ENCODE results near the gene ERGIC1.
A peak's percentile ranks its signal among the peaks of the same experiment; 100 is the strongest.
"Not testable (repeated sequence)": the region's sequence is repeated elsewhere in the genome, so short reads cannot be mapped to it uniquely, and the experiment has no call there.

ERGIC1 gene

GRCh38 chr5:172833686-172834414 lies at the start of gene ERGIC1:
Gene ERGIC1, plus strand, starts transcription at chr5:172834251. Its CDS starts 163 bp downstream, at chr5:172834414.
- TF ChIP-seq CTCF (IDR thresholded peaks at IDR 0.05; ENCODE audit: low read depth, low read length, missing control alignments) = no peak
- peak within 1 kb of the TSS; percentile 93 for H3K4me3 ChIP-seq (ENCODE audit: low read depth, low read length)
- DNase-seq (ENCODE audit: low read depth) = no peak

- no peak overlapping the region for H3K4me3 ChIP-seq (ENCODE audit: low read depth, low read length)
- TF ChIP-seq CTCF (IDR thresholded peaks at IDR 0.05; ENCODE audit: low read depth, low read length, missing control alignments) = no peak
- no peak for DNase-seq (ENCODE audit: low read depth)
Observed at GRCh38 chr5:172785429-172786088, 48.5 kb upstream of the ERGIC1 start.

GRCh38 chr5:172786736-172787462 lies 47.2 kb upstream of the ERGIC1 start:
- no peak overlapping the region for H3K4me3 ChIP-seq (ENCODE audit: low read depth, low read length)
- no peak for DNase-seq (ENCODE audit: low read depth)
- TF ChIP-seq CTCF (IDR thresholded peaks at IDR 0.05; ENCODE audit: low read depth, low read length, missing control alignments) = no peak

- H3K4me3 ChIP-seq (ENCODE audit: low read depth, low read length); DNase-seq (ENCODE audit: low read depth): not testable (repeated sequence)
Observed at GRCh38 chr5:172787538-172787937, 46.5 kb upstream of the ERGIC1 start.

- no peak for TF ChIP-seq CTCF (IDR thresholded peaks at IDR 0.05; ENCODE audit: low read depth, low read length, missing control alignments)
- H3K4me3 ChIP-seq (ENCODE audit: low read depth, low read length) = no peak overlapping the region
- DNase-seq (ENCODE audit: low read depth) = no peak
Observed at GRCh38 chr5:172788771-172789686, 45.0 kb upstream of the ERGIC1 start.

- no peak for TF ChIP-seq CTCF (IDR thresholded peaks at IDR 0.05; ENCODE audit: low read depth, low read length, missing control alignments)
- no peak for DNase-seq (ENCODE audit: low read depth)
- H3K4me3 ChIP-seq (ENCODE audit: low read depth, low read length) = no peak overlapping the region
Observed at GRCh38 chr5:172789687-172790495, 44.2 kb upstream of the ERGIC1 start.
